ENCODE results near the gene CIDEC.

GRCh38 chr3:9825451-9826040 lies 54.5 kb downstream of the CIDEC start:
- no peak for TF ChIP-seq CTCF (IDR thresholded peaks at IDR 0.05)
- TF ChIP-seq POLR2AphosphoS5 (IDR thresholded peaks at IDR 0.05) = no peak
- no peak for TF ChIP-seq POLR2A (IDR thresholded peaks at IDR 0.05)
- no peak for TF ChIP-seq EP300 (IDR thresholded peaks at IDR 0.05; ENCODE audit: low read depth)
